ENCODE measurements around the gene SMIM1.

SMIM1 gene

GRCh38 chr1:3777647-3778589, 5.4 kb downstream of the SMIM1 start:
- Histone ChIP-seq H3K9ac (ENCODE audit: low read length) (no peak overlapping the region), H3K79me2 (ENCODE audit: low read length) (no peaks in the 10 kb centered on the region), H4K20me1 (ENCODE audit: insufficient read depth, low read length) (no peaks in the 10 kb centered on the region), H3K4me2 (ENCODE audit: low read length) (no peak overlapping the region), H3K4me1 (ENCODE audit: low read length) (peaks cover 11% of the 10 kb centered on the region), H2AFZ (ENCODE audit: low read depth, low read length) (no peak overlapping the region), H3K27me3 (ENCODE audit: low read depth, low read length) (peaks cover 3% of the 10 kb centered on the region; the same call in 1 of the 2 replicates), H3K36me3 (replicated peaks; ENCODE audit: low read depth, low read length) (peaks cover 13% of the 10 kb centered on the region), H3K9me3 (ENCODE audit: insufficient read depth, low read length) (no peaks in the 10 kb centered on the region), H3K4me3 (ENCODE audit: low read length) (no peak overlapping the region), H3K27ac (ENCODE audit: low read length) (no peak overlapping the region)
- TF ChIP-seq EZH2phosphoT487 (IDR thresholded peaks at IDR 0.05; ENCODE audit: low read depth) (no peak), CTCF (IDR thresholded peaks at IDR 0.05; ENCODE audit: low read depth, low read length) (no peak)

- Histone ChIP-seq H3K27me3 (ENCODE audit: low read depth, low read length) (no peaks in the 10 kb centered on the region), H3K9me3 (ENCODE audit: insufficient read depth, low read length) (no peaks in the 10 kb centered on the region), H3K9ac (ENCODE audit: low read length) (no peak overlapping the region), H4K20me1 (ENCODE audit: insufficient read depth, low read length) (no peaks in the 10 kb centered on the region), H3K4me3 (ENCODE audit: low read length) (no peak overlapping the region), H3K4me2 (ENCODE audit: low read length) (no peak overlapping the region), H3K27ac (ENCODE audit: low read length) (no peak overlapping the region), H3K79me2 (ENCODE audit: low read length) (no peaks in the 10 kb centered on the region), H3K4me1 (ENCODE audit: low read length) (peaks cover 7% of the 10 kb centered on the region; the same call in 1 of the 2 replicates), H3K36me3 (replicated peaks; ENCODE audit: low read depth, low read length) (peaks cover 13% of the 10 kb centered on the region), H2AFZ (ENCODE audit: low read depth, low read length) (no peak overlapping the region)
- no peak for TF ChIP-seq EZH2phosphoT487 (IDR thresholded peaks at IDR 0.05; ENCODE audit: low read depth)
- TF ChIP-seq CTCF (IDR thresholded peaks at IDR 0.05; ENCODE audit: low read depth, low read length): no peak
Measured at GRCh38 chr1:3778590-3779264, 6.2 kb downstream of the SMIM1 start.

- Histone ChIP-seq H3K79me2 (ENCODE audit: low read length) (no peaks in the 10 kb centered on the region), H3K4me1 (ENCODE audit: low read length) (peaks cover 7% of the 10 kb centered on the region; the same call in 1 of the 2 replicates), H3K27ac (ENCODE audit: low read length) (no peak overlapping the region), H3K27me3 (ENCODE audit: low read depth, low read length) (no peaks in the 10 kb centered on the region), H3K4me3 (ENCODE audit: low read length) (no peak overlapping the region), H4K20me1 (ENCODE audit: insufficient read depth, low read length) (no peaks in the 10 kb centered on the region), H3K9ac (ENCODE audit: low read length) (no peak overlapping the region), H3K9me3 (ENCODE audit: insufficient read depth, low read length) (no peaks in the 10 kb centered on the region), H3K36me3 (replicated peaks; ENCODE audit: low read depth, low read length) (peaks cover 18% of the 10 kb centered on the region), H2AFZ (ENCODE audit: low read depth, low read length) (no peak overlapping the region), H3K4me2 (ENCODE audit: low read length) (no peak overlapping the region)
- no peak for TF ChIP-seq CTCF (IDR thresholded peaks at IDR 0.05; ENCODE audit: low read depth, low read length)
- TF ChIP-seq EZH2phosphoT487 (IDR thresholded peaks at IDR 0.05; ENCODE audit: low read depth): no peak
Measured at GRCh38 chr1:3779265-3779911, 6.8 kb downstream of the SMIM1 start.

Measured in OCI-LY3 (cell line).